Esophagus squamous epithelium (tissue), 4 donors: ENCODE measurements around the gene IRX6.

Source experiments
- POLR2A ChIP-seq, 4 donors: fragments of 450-650 bp; IDR thresholded peaks; one replicate each; pipeline ENCODE4 v1.6.1; 2017; ENCODE audit warnings: antibody characterized with exemption in 4 of 4, mild to moderate bottlenecking in 4 of 4, moderate library complexity in 3 of 4
- TF ChIP-seq, protein P1 (sequence below), 6 experiments: fragments of 450-650 bp in 4 of 6; fragments of 200-600 bp in 2 of 6; sonication (generic) in 2 of 6; IDR thresholded peaks; one replicate each; pipeline ENCODE4 v1.5.1; 2016 to 2019; ENCODE audit warnings: antibody characterized with exemption in 6 of 6, mild to moderate bottlenecking in 4 of 6, moderate library complexity in 4 of 6

DNA sequence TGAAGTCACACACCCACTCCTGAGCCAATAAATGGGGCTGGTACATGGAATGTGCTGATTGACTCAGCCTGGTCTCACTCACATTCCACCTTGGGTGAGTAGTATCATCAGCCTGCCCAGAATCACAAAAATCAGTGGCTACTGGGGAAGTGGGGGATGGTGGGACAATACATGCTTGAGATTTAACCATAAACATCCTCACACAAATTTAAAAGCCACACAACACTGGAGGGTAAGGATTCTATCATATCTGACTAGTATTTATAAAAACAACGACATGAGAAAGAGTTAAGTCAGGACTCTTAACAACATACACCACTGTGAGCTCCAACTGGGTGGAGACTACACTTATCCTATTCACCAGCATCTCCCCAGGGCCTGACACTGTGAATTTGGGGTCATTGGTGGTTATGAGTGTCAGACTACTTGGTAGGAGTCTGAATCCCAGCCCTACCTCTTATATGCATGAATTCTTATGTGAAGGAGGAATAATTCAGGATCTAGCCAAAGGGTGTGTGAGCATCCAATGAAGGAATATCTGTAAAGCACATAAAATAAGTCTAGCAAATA is 26.0 kb upstream of the IRX6 start:
- no peak for TF ChIP-seq POLR2A (IDR thresholded peaks at IDR 0.05)
- TF ChIP-seq, protein P1, sequence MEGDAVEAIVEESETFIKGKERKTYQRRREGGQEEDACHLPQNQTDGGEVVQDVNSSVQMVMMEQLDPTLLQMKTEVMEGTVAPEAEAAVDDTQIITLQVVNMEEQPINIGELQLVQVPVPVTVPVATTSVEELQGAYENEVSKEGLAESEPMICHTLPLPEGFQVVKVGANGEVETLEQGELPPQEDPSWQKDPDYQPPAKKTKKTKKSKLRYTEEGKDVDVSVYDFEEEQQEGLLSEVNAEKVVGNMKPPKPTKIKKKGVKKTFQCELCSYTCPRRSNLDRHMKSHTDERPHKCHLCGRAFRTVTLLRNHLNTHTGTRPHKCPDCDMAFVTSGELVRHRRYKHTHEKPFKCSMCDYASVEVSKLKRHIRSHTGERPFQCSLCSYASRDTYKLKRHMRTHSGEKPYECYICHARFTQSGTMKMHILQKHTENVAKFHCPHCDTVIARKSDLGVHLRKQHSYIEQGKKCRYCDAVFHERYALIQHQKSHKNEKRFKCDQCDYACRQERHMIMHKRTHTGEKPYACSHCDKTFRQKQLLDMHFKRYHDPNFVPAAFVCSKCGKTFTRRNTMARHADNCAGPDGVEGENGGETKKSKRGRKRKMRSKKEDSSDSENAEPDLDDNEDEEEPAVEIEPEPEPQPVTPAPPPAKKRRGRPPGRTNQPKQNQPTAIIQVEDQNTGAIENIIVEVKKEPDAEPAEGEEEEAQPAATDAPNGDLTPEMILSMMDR (IDR thresholded peaks at IDR 0.05) = no peak
